Brain microvascular endothelial cell (primary cell): ENCODE data around the gene SPINDOC.

Experiments
- DNase-seq: peaks from one replicate; pipeline ENCODE4 v3.0.0-alpha.2; 2020
- H3K27ac ChIP-seq: fragments of 250-450 bp; sonication (Bioruptor Pico); 2 replicates; pipeline ENCODE4 v1.5.1; 2020; ENCODE audit warnings: mild to moderate bottlenecking, moderate library complexity
- H3K27me3 ChIP-seq: fragments of 250-450 bp; sonication (Bioruptor Pico); replicated peaks from 2 replicates; pipeline ENCODE4 v1.5.1; 2020; ENCODE audit warnings: mild to moderate bottlenecking
- H3K36me3 ChIP-seq: fragments of 250-450 bp; sonication (Bioruptor Pico); replicated peaks from 2 replicates; pipeline ENCODE4 v1.5.1; 2020; ENCODE audit warnings: mild to moderate bottlenecking
- H3K4me3 ChIP-seq: 2 replicates; pipeline ENCODE4 v1.5.1; 2011; ENCODE audit warnings: low read depth, mild to moderate bottlenecking, control low read depth, low read length, moderate library complexity
- in situ Hi-C: cut with HindIII; loops from 2 replicates; pipeline ENCODE4 v1.10.0; 2017; ENCODE audit warnings: low sequenced_read_pairs, low pct_ligation_motif_present
- TF ChIP-seq, protein P1 (sequence below): IDR thresholded peaks from 2 replicates; pipeline ENCODE4 v1.5.1; 2011; ENCODE audit warnings: low read depth, mild to moderate bottlenecking, moderate library complexity, low read length, control low read depth, inconsistent platforms; ENCODE audit errors: missing control alignments

SPINDOC gene

DNA sequence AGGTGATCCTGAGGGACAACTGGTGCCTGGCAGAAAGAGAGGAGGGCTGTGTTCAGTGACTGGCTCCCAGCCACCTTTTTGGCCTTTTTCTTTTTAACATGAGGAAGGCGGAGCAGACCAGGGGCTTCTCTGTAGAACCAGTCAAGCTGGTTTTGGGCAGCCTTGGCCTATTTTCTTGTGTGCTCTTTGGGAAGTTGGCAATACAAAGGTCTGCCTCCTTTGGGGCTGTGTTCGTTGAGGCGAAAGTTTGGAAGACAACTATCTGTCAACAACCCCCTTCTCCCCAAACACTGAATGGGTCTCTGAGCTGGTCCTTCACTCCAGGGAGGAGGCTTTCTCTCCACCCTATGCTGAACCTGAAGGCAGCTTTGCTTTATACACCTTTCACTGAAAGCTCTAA, 34.1 kb downstream of the SPINDOC start:
- Histone ChIP-seq H3K27me3 (no peaks in the 10 kb centered on the region), H3K4me3 (no peak overlapping the region), H3K36me3 (no peaks in the 10 kb centered on the region), H3K27ac (no peak overlapping the region)
- DNase-seq, result no peak
- TF ChIP-seq, protein P1, sequence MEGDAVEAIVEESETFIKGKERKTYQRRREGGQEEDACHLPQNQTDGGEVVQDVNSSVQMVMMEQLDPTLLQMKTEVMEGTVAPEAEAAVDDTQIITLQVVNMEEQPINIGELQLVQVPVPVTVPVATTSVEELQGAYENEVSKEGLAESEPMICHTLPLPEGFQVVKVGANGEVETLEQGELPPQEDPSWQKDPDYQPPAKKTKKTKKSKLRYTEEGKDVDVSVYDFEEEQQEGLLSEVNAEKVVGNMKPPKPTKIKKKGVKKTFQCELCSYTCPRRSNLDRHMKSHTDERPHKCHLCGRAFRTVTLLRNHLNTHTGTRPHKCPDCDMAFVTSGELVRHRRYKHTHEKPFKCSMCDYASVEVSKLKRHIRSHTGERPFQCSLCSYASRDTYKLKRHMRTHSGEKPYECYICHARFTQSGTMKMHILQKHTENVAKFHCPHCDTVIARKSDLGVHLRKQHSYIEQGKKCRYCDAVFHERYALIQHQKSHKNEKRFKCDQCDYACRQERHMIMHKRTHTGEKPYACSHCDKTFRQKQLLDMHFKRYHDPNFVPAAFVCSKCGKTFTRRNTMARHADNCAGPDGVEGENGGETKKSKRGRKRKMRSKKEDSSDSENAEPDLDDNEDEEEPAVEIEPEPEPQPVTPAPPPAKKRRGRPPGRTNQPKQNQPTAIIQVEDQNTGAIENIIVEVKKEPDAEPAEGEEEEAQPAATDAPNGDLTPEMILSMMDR, result no peak
- in situ Hi-C loops, result loop anchor here (25.0 kb wide), 1 partner anchor 315 kb away; the partner anchor contains the start of gene MACROD1

GRCh38 chr11:63849691-63850090, 36.4 kb downstream of the SPINDOC start:
- in situ Hi-C loops, result loop anchor here (25.0 kb wide), 1 partner anchor 313 kb away; the partner anchor contains the start of gene MACROD1
- Histone ChIP-seq H3K36me3 (no peaks in the 10 kb centered on the region), H3K27ac (no peak overlapping the region), H3K27me3 (no peaks in the 10 kb centered on the region), H3K4me3 (no peak overlapping the region)
- TF ChIP-seq, protein P1, result no peak
- DNase-seq, result no peak

- in situ Hi-C loops, result no loop called here
- Histone ChIP-seq H3K4me3 (no peak overlapping the region), H3K27ac (no peak overlapping the region), H3K27me3 (no peaks in the 10 kb centered on the region), H3K36me3 (no peaks in the 10 kb centered on the region)
- TF ChIP-seq, protein P1, result no peak
- no peak for DNase-seq
These were observed 37.7 kb downstream of the SPINDOC start for GRCh38 chr11:63850920-63851319.

DNA sequence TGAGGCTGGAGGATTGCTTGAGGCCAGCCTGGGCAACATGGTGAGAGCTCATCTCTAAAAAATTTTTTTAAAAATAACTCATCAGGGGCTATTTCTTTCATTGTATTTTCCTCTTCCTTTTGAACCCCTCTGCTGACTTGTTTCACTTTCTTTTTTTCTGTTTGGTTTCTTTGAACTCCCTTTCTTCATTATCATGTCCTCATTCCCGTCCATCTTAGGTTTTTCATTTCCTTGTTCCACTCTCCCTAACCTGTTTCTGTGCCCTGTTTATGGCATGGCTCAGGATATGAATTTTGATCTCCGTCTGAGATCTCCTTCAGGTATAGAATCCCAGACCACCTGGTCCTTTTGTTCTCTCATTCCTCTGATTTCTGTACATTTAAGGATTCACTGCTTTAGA, 38.1 kb downstream of the SPINDOC start:
- Histone ChIP-seq H3K27me3 (no peaks in the 10 kb centered on the region), H3K36me3 (no peaks in the 10 kb centered on the region), H3K27ac (no peak overlapping the region), H3K4me3 (no peak overlapping the region)
- TF ChIP-seq, protein P1, result no peak
- in situ Hi-C loops, result no loop called here
- DNase-seq, result no peak

DNA sequence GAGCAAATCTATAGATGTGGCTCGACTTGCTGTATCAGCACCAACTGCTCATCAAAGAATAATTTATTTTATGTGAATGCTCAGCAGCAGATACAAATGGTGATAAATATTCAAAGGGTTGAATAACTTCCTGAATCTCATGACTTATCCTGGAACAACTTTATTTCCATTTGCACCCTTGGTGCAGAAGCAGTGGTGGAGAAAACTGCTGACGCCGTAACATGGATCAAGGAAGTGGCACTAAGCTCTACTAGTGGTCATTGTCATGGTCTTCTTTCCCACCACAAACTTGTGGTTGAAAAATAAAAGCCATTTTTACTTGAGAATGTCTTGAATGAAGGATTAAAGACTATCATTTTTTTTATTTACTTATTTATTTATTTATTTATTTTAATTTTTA, 40.2 kb downstream of the SPINDOC start:
- Histone ChIP-seq H3K27ac (no peak overlapping the region), H3K4me3 (no peak overlapping the region), H3K36me3 (no peaks in the 10 kb centered on the region), H3K27me3 (no peaks in the 10 kb centered on the region)
- DNase-seq, result no peak
- TF ChIP-seq, protein P1, result no peak
- in situ Hi-C loops, result no loop called here

GRCh38 chr11:63854696-63855095, 41.4 kb downstream of the SPINDOC start:
- DNase-seq, result no peak
- no peak overlapping the region for H3K4me3 ChIP-seq
- no peak overlapping the region for H3K27ac ChIP-seq
- H3K27me3 ChIP-seq, result no peaks in the 10 kb centered on the region
- no peaks in the 10 kb centered on the region for H3K36me3 ChIP-seq
- TF ChIP-seq, protein P1, result no peak
- in situ Hi-C loops, result no loop called here
